NT2/D1 (cell line): ENCODE measurements around the gene CACNA1D.

Experiments used
- YY1 ChIP-seq: IDR thresholded peaks from 2 replicates; pipeline ENCODE4 v1.6.1; 2011; ENCODE audit not compliant: insufficient read length, insufficient read depth
- ZNF274 ChIP-seq: IDR thresholded peaks from 2 replicates; pipeline ENCODE4 v1.6.1; 2011; ENCODE audit warnings: mild to moderate bottlenecking, low read depth, low read length

GRCh38 chr3:53716998-53717397 is 222.6 kb downstream of the CACNA1D start:
- TF ChIP-seq YY1, result no peak
- no peak for TF ChIP-seq ZNF274
